Fibroblast of lung (primary cell): ENCODE data around the gene PDE4D.

Experiments
- EZH2 ChIP-seq: IDR thresholded peaks from 2 replicates; pipeline ENCODE4 v1.5.1; 2012; ENCODE audit warnings: low read length, control low read depth, mild to moderate bottlenecking; ENCODE audit errors: missing control alignments
- TF ChIP-seq, protein P1 (sequence below), 2 donors: IDR thresholded peaks in 1 of 2; conservative IDR thresholded peaks in 1 of 2; 1 replicate in 1 of 2; 2 replicates in 1 of 2; pipeline ENCODE4 v1.5.1; 2011 to 2012; ENCODE audit warnings: low read length in 2 of 2, control low read depth in 1 of 2, inconsistent platforms in 1 of 2, low read depth in 1 of 2, mild to moderate bottlenecking in 1 of 2

DNA sequence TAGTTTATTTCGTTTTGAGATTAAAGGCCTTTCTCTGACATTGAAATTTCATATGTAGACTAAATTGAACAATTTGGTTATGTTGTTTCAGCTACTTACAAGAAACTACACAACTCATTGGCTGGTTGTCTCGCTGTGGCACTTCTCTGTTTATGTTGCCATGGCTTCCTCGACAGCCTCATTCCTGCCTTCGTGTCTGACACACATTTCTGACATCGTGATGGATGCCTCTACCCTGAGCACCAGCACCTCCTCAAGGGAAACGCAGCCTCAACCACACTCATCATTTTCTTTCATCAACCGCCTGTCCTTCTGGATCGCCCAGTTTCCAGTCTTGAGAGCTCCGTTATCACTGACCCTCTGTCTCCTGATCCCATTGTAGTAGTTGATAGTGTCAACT, 562.8 kb downstream of the PDE4D start:
- TF ChIP-seq, protein P1, sequence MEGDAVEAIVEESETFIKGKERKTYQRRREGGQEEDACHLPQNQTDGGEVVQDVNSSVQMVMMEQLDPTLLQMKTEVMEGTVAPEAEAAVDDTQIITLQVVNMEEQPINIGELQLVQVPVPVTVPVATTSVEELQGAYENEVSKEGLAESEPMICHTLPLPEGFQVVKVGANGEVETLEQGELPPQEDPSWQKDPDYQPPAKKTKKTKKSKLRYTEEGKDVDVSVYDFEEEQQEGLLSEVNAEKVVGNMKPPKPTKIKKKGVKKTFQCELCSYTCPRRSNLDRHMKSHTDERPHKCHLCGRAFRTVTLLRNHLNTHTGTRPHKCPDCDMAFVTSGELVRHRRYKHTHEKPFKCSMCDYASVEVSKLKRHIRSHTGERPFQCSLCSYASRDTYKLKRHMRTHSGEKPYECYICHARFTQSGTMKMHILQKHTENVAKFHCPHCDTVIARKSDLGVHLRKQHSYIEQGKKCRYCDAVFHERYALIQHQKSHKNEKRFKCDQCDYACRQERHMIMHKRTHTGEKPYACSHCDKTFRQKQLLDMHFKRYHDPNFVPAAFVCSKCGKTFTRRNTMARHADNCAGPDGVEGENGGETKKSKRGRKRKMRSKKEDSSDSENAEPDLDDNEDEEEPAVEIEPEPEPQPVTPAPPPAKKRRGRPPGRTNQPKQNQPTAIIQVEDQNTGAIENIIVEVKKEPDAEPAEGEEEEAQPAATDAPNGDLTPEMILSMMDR (conservative IDR thresholded peaks at IDR 0.05 in 1 of 2, IDR thresholded peaks at IDR 0.05 in 1 of 2; ENCODE audit: low read depth in 1 of 2, low read length in 2 of 2): no peak
- no peak for TF ChIP-seq EZH2
